ENCODE data around the gene NEBL.

The NEBL gene

GRCh38 chr10:20769481-20769880, 127.6 kb downstream of the NEBL start:
- DNase-seq: no peak

- DNase-seq: no peak
These were observed 128.3 kb downstream of the NEBL start for GRCh38 chr10:20768843-20769242.

- DNase-seq: no peak
These were observed 130.1 kb downstream of the NEBL start for GRCh38 chr10:20767028-20767427.

DNA sequence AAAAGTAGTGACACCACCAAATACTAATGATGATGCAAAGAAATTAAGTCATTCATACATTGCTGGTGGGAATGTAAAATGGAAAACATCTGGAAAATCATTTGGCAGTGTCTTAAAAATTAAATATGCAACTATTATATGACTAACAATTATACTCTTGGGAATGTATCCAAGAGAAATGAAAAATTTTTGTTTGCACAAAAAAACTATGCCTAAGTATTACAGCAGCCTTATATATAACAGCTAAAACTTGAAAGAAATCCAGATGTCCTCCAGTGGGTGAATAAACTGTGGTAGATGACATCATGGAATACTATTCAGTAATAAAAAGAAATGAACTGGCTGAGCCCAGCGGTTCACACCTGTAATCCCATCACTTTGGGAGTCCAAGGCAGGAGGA, 132.0 kb downstream of the NEBL start:
- DNase-seq: no peak

DNA sequence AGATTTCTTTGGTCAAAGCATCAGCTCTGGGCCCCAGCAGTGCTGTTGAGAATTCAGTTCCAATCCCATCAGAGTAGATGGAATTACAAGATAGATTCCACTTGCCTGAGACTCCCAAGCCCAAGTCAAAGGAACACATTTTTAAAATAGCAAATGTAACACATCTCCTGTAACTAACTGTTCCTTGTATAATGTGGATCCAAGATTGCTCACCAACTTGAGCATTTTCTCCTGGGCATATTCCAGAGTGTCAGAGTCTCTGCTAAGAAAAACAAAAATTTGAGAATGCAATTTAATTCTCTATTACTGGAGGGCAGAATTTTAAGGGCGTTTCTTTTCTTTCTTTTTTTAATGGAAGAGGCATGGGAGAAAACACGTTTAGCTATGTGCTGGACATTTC, 136.7 kb downstream of the NEBL start:
- no peak for DNase-seq

- no peak for DNase-seq
These were observed 148.6 kb downstream of the NEBL start for GRCh38 chr10:20748551-20748950.

DNA sequence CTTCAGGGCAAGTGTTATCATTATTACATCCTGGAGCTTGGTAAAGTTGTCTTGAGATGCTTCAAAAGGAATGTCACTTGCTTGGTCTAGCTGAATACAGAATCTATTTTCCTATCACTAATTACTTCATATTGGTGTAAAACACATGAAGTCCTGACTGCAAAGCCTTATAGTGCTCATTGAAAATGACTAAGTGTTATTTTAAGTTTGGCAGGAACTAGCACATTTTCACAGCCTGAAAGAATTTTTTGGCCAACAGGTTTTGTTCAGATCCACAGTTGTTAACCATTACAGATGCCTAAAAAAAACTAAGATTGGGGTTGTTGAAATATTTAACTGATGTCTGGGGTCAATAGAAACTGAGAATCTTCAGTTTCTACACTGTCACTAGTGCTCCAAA, 149.3 kb downstream of the NEBL start:
- DNase-seq: no peak

DNA sequence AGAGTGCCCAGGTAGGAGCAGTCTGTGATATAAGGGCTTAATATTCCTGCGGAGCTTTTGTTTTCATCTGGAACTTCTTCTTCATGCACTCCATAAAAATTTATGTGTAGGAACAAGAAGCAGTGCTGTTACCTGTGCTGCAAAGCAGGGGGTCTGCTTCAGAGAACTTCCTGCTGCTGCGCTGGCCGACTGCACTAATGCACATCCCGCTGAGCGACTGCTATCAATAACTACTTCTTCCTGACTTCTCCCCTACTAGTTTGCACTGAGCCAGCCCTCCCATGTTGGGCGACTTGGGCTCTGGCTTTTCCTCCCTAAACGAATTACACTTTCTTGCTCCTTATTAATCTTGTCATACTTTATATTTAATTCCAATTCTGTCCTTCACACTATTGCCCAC, 150.3 kb downstream of the NEBL start:
- no peak for DNase-seq

DNA sequence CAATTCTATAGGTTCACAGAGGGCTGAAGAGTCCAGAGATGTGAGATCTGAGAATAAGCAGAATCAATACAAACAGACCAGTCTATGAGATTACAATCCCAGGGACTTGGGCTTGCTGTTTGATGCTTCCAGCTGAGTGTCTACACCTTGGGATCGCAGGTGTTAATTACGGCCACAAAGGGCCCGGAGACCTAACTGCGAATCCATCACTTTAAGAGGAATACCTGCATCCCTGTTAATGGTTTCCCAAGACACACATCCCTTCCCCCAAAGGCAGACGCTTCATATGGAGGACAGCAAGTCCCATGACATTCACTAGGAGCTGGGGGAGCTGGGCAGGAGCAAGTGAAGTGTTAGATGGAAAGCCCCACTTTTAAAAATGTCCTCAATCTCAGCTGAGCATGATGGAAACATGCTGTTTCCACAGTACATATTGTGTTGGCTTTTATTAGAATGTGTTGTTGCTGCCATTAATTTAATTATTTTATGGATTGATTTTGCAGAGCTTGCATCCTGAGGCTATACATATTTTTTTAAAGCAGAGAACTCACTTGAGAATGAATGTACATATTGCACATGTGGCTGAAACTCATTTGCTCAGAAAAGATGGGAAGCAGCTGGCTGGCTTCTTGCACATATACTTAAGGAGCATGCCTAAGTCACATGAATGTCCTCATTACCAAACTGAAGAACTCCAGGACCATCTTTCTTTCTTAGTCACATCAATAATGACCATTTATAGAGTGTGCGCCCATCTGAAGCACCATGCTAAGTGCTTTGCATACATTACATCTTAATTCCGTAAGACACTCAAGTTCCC, 151.3 kb downstream of the NEBL start:
- DNase-seq: no peak

DNA sequence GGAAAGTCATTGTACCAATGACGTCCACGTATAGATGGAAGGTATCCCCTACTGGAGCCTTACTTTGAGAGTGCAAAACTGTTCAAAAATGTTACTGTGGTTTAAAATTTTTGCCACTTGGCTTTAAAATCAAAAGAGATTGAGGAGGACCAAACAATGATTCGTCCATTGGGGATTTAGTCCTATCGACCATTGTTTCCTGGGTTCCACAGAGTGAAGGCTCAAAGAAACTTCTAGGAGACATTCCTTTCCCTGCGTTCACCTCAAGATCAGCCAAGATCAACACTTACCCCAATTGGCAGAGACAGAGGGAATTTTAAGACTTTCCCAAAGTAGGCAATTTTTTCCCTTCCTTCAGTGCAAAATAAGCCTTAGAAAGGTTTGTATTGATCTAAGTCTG, 152.3 kb downstream of the NEBL start:
- DNase-seq: no peak

GRCh38 chr10:20743942-20744341, 153.2 kb downstream of the NEBL start:
- no peak for DNase-seq

DNA sequence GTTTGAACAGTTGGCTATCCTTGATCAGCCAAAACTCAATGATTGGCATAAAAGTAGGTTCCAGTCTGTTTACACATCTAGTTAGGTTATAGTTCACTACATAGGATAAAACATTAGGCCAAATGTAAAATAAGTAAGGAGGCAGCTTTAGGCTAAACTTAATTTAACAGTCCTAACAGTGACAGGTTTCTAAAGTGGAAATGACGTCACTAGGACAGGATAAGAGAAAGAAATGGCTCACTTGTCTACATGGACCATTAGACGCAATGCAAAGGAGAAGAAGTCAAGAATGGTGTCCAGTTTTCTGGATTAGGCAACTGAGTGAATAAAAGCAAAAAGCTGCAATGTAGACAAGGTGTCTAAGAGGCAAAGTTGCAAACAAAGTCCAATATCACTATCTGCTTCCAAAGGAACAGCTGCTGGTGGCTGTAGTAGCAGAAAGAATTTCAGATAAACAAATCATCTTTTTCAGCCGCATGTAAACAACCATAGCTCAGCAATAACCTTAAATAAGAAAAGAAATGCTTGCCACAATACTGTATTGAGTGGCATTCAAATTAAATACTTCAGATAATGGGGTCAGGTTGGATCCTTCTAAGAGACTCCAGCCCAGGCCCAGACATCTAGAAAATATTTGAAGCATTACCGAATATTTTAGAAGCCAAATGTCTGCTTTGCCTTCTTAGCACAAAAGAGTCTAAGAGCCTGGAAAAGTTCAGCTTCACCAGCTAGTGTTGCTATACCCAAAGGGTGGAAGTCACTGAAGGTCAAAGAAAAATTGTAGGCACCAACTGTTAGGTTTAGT, 154.2 kb downstream of the NEBL start:
- DNase-seq: no peak

- no peak for DNase-seq
These were observed 157.0 kb downstream of the NEBL start for GRCh38 chr10:20740120-20740519.

DNA sequence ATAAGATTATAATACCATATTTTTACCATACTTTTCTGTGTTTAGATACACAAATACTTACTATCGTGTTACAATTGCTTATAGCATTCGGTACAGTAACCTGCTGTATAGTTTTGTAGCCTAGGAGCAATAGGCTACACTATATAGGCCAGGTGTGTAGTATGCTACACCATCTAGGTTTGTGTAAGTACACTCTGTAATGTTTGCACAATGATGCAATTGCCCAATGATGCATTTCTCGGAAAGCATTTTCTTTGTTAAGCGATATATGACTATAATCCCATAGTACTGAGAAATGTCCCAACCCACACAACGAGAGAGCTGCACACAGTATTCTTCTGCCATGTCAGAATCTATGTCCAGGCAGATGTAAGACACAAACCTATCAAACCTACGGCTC, 160.0 kb downstream of the NEBL start:
- peak in 1 of 2 experiments; percentile 0 for DNase-seq
